GM21360 (cell line): ENCODE measurements around the gene CHD6.

Experiments
- ATAC-seq: cut with Tn5 transposase; IDR thresholded peaks from one replicate; pipeline ENCODE4 v1.9.1; 2021; ENCODE audit warnings: mild to moderate bottlenecking, moderate library complexity; ENCODE audit not compliant: unreplicated experiment

CHD6 gene

DNA sequence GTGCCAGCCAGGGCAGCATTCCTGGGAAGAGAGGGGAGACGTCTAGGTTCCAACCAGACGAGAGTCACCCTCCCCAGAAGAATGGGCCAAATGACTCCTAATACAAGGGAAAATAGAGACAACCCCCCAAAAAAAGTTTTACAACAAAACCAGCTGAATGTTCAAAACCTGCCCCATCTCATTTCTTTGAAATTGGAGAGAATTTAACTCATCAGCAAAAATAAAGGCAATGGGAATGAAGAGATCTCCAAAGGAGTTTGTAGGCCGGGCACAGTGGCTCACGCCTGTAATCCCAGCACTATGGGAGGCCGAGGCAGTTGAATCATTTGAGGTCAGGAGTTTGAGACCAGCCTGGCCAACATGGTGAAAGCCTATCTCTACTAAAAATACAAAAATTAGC, 241.8 kb downstream of the CHD6 start:
- ATAC-seq, result no peak

DNA sequence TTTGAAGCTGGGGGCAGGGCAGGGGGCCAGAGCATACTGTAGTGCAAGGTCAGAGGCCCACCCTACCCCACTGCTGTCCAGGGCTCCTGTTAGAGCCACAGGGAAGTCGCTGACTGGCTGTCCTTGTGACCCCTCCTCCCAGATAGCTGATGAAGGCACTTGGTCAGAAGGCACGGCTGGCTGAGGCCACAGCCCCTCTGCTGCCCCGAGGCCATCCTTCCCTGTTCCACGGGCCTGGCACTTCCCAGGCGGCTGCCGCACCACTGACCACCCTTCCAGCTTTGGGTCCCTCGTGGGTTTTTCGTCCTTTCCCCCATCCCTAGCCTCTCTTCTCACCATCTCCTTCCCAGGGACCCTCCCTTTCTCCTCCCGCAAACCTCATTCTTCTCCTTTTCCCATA, 242.3 kb downstream of the CHD6 start:
- no peak for ATAC-seq

DNA sequence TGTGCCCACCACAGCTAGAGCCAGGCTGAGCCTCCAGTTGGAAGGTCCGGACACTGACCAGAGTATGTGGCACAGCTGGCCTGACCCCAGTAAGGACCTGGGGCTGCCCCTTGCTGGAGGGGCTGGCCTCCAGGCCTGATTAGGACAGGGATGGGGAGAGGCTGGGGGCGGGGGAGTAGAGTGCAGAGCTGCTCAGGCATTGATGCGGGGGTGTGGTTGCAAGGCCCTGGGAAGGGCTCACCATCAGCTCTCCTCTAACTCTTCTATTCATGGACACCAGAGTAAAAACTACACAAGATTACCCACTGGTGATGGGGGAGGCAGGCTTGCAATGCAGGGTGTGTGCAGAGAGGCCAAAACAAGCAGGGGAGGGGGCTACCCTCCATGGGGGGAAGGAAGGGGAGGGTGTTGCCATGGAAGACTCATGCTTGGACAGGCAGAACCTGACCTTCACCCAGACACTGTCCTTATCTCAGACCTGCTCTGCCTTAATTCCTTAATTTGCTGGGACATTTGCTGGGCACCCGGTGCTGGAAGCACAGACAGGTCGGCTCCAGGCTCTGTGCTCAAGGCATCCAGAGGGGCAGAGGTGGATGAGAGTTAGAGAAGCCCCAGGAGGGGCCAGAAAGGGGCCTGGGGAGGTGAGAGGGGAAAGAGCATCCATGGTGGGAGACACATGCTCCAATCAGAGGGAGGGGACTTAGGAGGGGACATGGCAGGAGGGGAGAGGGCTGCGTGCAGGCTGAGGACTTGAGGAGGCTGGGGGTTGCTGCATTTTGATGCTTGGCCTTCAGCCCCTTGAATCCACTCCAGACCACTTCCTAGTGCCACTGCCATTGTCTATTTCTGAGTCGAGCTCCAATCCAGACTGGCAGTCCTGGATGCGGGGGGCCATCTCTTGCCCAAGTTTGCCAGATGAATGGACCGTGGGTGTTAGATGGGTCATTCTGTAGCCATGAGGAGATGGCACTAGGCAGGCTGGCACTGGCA, 244.0 kb downstream of the CHD6 start:
- no peak for ATAC-seq

DNA sequence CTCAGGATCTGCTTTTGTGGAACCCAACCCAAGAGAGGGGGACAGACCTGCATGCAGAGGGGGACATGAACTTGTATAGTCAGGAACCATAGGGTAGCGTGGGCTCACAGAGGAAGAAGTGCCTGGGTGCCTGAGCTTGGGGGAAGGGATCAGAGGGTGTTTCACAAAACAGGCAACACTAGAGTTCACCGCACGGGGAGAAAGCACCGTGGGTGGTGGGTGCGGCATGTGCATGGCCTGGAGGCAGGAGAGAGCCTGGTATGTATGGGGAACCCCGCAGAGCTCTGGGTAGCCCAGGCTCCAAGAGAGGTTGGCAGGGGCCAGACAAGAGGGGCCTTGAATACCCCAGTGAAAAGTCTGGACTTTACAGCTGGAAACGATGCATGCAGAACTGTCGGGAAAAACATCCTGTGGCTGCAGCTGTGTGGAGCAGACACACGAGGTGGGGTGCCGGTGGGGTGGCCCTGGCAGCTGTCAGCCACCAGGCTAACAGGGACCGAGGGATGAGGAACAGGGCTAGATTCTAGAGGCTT, 244.9 kb downstream of the CHD6 start:
- ATAC-seq, result no peak

DNA sequence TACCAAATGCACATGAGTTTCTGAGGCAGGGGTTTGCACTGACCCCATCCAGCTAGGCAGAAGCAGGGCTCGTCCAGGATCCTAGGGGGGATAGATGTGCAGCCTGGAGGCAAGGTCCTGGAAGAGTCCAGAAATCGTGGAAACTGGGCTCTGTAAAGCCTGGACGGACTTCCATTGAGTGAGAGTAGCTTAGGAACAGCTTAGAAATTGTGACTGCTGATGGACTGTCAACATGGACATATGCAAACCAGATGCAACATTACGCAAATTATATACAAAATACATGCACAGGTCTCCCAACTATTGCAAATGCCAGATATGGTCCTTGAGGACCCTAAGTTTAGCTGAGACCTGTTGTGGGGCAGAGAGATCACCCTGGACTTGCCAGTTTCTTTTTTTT, 246.8 kb downstream of the CHD6 start:
- ATAC-seq, result no peak

DNA sequence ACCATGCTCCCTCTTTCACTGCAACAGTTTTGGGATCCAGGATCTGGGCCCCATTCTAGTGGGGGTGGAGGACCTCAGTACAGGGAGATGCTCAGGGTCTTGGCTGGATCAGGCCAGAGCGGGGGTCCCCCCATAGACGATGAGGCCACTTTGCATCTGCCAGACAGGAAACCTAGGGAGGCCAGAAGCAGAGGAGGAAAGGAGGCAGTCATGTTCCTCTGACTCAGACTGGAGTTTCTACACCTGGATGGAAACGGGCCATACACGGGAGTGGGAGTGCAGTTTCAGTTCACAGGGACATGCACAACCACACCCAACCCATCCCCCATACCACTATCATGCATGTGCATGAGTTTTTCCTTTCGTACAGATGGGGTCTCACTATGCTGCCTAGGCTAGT, 248.0 kb downstream of the CHD6 start:
- ATAC-seq, result no peak

DNA sequence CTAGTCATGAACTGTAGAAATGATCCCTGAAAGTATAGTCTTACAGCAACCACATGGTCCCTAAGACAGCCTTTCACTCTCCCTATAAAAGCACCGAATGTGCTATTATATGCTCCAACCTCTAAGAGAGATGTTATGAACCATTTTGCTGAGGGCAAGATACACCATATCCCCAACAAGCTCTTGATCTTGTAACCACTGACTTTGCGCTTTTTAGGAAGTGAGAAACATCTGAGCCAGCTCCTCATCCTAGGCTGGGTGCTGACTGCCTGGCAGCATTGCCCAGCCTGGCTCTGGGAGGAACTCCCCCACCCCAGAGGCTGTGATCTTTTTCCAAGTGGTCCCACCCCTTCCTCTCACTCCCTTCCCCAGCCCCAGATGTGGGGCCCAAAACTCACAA, 248.5 kb downstream of the CHD6 start:
- ATAC-seq, result no peak

DNA sequence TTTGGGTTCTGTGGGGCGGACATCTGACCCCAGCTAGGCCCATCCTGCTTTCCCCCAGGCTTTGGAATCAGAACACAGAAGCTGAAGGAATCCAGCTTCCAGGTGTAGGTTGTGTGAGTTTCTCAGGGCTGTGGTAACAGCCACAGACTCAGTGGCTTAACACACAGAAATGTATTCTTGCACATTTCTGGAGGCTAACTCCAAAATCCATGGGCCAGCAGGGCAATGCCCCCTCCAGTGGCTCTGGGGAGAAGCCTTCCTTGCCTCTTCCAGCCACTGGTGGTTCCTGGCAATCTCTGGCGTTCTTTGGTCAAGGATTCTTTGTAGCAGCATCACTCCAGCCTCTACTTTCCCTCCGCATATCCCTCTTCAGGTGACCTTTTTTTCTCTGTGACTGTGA, 250.2 kb downstream of the CHD6 start:
- ATAC-seq, result no peak

DNA sequence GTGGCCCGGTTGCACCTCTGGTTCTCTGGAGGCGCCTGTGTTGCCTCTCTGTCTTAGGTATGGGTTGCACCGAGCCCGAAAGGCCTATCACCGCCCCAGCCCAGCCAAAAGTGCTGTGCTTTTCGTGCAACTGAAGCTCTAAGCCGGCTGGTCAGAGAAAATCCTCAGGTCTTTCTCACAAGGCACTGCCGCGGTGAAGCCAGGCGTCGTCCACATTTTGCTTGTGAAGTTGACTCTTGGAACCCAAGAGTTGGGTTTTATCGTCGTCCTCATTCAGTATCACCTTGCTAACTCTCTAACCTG, 250.8 kb downstream of the CHD6 start:
- ATAC-seq, result no peak

DNA sequence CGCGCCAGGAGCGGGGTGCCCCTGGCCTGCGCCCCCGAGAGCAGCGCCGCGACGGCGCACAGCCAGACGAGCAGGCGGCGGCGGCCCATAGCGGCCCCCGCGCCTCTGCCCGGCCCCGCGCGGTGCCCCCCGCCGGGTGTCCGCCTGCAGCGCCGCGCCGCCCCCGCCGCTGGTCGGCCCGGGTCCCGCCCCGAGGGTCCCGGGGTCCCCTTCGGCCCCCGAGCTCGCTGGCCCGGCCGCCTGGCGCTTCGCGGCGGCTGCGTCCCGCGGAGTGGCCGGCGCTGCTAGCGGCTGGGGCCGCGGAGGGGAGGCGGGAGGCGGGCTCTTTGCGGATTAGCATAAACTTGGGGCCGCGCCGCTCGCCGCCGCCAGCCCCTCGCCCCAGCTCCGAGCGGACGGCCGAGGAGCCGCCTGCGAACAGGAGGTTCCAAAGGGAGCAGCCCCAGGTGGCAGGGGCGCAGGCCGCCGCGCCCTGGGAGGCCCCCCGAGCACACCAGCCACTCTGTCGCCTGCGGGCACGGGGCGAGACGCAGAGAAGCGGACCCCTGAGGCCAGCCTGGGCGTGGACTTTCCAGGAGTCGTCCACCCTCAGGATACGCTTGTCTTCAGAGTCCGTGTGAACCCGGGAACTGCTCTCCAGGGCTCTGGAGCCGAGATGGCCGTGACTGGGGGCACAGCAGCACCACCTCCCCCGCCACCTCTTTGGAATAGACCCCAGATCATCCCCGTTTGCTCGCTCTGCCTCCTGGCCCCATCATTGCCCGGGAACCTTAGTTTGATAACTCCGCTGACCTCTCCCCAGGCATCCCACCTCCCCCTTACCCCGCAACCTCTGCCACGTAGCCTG, 251.4 kb downstream of the CHD6 start, which contains the start of gene EMILIN3:
Gene EMILIN3, minus strand, starts transcription at position 273 of the 847 bp plus-strand sequence. Its CDS starts 184 bp downstream, at position 89.
- no peak for ATAC-seq

DNA sequence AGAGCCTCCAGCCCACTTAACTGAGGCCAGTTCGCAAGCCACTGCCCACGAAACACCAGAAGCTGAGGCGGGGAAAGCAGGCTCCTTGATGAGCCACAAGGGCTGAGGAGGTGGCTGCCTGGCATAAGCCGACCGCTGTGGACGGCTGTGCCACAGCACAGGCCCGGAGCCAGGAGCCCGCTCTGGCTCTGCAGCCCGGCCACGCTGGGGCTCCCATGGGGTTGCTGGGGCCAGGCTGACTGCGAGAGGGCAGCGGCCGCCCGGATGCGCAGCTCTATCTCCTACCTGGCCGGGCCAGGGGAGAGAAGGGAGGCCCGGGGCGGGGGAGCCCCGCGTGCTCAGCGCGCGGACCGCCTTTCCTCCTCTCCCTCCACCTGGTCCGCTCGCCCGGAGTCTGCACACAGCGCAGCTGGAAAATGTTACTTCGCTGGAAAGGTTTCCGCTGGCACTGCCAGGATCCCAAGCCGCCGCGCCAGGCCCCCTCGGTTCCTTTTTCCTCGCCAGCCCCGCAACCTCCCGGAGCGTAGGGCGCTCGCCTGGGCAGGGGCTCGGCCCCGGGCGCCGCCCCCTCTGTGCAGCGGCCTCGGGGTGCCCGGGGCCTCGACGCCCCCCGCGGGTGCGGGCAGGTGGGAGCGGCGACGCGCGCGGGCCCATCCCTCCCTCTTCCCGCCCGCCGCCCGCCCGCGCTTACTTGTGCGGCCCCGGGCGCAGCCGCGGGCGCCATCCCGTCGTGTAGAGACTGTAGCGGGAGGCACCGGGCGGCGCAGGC, 252.2 kb downstream of the CHD6 start:
- no peak for ATAC-seq

DNA sequence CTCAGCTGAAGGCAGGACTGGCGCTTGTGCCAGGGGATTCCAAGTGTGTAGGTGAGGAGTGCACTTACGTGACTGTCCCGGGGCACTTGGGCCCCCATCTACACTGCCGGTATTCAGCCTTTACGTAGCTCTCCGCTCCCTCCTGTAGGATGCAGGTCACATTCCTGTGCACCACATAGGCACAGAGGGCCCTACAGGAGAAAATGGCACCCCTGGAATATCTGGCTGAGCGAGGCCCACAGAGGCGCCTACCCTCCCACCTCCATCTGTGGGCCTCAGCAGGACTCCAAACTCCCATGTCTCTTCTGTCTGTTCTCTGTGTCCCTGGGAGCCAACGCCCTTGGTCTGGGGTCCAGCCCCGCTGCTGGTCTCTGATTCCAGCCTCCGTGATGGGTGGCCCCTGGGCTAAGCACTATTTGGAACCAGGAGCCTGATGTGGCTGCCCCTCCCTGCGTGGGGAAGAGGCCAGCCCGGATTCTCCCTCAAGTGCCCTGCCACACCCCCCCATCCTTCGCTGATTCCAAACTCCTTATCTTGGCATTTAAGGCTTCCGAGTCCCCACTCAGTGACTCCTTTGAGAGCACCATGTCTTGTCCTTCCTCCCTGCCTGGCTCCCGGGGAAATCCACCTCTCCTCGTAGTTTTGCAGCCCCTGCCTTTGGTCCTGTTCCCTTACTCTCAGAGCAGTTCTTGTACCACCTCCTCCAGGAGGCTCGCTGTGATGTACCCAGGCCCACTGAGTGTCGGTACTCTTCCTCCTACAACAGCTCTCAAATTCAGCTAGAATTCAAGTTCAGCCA, 253.0 kb downstream of the CHD6 start:
- no peak for ATAC-seq

DNA sequence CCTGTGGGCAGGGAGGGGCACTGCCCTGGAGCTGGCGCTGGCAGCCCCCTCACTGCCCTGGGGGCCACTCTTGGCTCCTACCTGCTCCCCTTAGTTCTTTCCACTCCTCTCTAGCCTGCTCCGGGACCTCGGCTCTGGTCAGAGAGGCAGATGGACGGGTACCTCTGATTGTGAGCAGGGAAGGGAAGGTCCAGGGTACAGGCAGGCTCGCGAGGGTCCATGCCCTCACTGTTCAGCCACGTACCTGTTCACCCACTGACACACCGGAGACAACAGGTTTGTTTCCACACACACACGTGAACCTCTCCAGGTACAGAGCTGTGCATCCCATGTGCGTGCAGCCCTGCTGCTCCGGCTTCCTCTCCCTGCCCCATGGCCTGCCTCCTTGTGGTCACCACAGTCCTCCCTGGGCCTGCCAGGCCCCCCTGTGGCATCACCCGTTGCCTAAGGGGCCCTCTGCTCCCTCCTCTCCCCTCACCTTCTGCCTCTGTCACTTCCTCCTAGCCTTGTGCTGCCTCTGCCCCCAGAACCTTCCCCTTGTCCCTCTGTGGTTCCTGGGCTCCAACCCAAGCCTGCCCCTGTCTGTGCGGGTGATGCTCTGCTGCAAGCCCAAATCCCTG, 253.8 kb downstream of the CHD6 start:
- ATAC-seq, result no peak

DNA sequence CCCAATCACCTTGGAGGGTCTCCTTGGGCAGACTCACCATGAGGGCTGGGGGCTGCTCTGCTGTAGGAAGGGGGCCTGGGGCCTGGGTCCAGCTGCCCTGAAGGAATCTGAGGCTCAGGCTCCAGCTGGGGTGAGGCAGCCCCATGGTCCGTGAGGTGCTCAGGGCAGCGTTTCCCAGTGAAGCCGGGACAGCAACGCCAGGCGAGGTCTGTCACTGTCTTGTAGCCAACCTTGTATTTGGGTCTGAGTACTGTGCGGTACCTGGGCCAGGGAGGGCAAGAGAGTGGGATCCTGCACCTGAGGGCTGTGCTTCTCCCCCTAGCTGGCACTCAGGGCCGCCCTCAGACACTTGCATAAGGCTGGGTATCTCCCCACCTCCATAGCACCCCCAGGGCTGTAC, 254.6 kb downstream of the CHD6 start:
- ATAC-seq, result no peak

DNA sequence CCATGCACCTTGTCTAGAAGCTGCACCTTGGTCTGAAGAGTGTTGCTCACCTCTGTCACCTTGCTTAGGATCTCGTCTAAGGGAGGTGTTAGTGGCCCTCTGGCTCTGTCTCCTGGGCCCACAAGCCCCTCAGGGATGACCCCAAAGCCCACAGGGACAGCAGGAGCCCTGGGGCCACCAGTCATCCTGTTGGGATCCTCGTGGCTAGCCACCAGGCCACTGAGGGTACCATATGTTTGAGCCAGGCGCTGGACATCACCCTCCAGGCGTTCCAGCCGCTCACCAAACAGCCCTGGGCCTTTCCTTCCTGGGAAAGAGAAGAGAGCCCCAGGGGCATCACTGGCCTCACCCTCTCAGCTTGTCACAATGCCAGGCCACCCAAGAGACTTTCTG, 255.4 kb downstream of the CHD6 start:
- ATAC-seq, result no peak

DNA sequence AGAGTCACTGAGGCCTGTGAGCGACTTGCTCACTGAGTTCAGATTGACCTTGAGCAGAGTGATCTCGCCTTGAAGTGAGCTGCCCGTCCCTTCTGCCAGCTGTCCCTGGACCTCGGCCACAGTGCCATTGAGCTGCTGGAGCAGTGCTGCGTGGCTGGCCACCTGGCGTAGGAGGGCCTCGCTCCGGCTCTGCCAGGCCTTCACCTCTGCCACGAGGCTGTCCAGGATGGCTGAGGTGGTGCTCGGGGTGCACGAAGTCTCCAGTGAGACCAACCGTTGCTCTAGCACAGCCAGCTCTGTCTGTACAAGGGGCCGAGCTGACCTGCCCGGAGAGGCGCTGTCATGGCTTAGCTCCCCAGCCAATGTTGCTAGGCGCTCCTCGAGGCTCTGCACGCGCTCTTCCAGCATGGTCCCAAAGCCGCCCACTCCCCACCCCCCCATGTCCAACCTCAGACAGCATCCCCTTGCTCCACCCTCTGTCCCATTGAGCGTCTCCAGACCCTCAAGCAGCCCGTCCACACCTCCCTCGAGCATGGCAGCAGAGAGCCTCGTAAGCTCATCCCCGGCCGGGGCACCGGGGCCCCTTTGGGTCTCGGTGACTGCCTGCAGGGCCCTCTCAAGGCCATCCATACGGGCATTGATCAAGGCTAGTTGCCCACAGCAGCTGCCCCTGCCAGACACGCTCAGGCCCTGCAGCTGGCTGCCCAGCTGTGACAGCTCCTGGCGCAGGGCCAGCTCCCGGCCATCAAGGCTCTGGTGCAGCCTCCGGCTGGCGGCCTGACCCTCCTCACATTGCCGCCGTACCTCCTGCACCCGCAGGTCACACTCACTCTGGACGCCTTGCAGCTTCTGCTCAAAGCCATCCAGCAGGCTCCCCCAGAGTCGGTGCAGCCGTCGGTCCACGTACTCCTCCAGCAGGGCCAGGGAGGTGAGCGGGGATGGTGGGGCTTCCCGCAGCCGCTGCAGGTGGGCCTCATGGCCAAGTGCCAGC, 256.1 kb downstream of the CHD6 start:
- ATAC-seq, result no peak

DNA sequence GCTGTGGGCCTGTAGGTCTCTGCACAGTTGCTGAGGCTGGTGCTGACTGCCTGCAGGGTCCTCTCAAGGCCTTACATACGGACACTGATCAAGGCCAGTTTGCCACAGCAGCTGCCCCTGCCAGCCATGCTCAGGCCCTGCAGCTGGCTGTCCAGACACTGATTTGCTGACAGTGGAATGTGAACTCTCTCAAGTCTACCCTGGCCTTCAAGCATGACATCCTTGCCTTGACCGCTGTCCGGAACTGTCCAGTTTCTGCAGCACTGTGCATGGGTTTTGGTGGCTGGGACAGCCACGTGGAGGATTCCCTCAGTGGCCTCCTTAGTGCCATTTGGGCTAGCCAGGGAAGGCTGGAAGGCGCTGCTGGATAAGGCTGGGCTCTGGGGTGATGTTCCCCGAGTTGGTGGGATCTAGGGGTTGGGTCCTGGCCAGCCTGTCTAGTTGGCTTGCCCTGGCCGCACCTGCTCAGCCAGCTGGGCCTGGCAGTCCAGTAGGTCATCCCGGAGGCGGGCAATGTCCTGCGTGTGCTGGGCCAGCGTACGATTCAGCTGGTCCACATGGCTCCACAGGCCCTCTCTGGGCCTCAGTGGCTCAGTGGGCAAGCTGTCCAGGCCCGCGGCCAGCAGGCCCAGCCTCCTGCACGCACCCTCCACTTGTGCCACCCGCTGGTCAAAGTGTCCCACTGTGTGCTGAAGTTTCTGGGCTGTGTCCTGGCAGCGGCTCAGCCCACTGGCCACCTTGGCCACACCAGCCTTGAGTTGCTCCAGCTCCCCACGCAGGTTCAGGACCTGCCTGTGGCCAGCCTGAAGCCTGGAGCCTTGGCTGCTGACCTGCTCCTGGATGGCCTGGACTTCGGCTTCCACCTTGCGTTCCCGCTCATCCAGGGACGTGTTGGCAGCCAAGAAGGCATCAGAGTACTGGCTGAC, 257.1 kb downstream of the CHD6 start:
- ATAC-seq, result no peak
